GM19239 (cell line): ENCODE data around the gene NSL1.
"Not testable (repeated sequence)": the region's sequence is repeated elsewhere in the genome, so short reads cannot be mapped to it uniquely, and the experiment has no call there.

Source experiments
- DNase-seq: peaks from one replicate; pipeline ENCODE4 v3.0.0; 2011; ENCODE audit warnings: low spot score; ENCODE audit not compliant: insufficient read length
- FAIRE-seq: peaks from 2 replicates; lab custom pipeline; 2011; peaks lifted over from hg19 to GRCh38; lab: Jason Lieb, UNC

NSL1 gene

GRCh38 chr1:212713465-212714136 is 78.0 kb downstream of the NSL1 start:
- no peak for DNase-seq
- FAIRE-seq = no peak

- no peak for FAIRE-seq
These were observed 78.9 kb downstream of the NSL1 start for GRCh38 chr1:212712451-212713303.

GRCh38 chr1:212711974-212712373 is 79.6 kb downstream of the NSL1 start:
- not testable (repeated sequence) for DNase-seq, FAIRE-seq

More at GRCh38 chr1:212712451-212713303, 78.9 kb downstream of the NSL1 start:
- no peak for DNase-seq

- FAIRE-seq (no peak), DNase-seq (no peak)
These were observed 81.0 kb downstream of the NSL1 start for GRCh38 chr1:212710566-212710965.

GRCh38 chr1:212703991-212704564 is 87.5 kb downstream of the NSL1 start:
- no peak for FAIRE-seq

GRCh38 chr1:212702672-212703071 is 88.9 kb downstream of the NSL1 start:
- no peak for FAIRE-seq
- no peak for DNase-seq

More at GRCh38 chr1:212703991-212704564, 87.5 kb downstream of the NSL1 start:
- no peak for DNase-seq

- DNase-seq (no peak), FAIRE-seq (no peak)
These were observed 89.7 kb downstream of the NSL1 start for GRCh38 chr1:212701910-212702309.

GRCh38 chr1:212700892-212701819 is 90.4 kb downstream of the NSL1 start:
- DNase-seq = no peak
- FAIRE-seq = peak; percentile 80

- peak; percentile 31 for FAIRE-seq
- DNase-seq = peak; percentile 34
These were observed 91.2 kb downstream of the NSL1 start for GRCh38 chr1:212700223-212700891.

GRCh38 chr1:212699625-212700222 is 91.9 kb downstream of the NSL1 start, which contains the start of gene BATF3:
Gene BATF3 (minus strand): TSS chr1:212699840. CDS start chr1:212699762, 78 bp downstream.
- DNase-seq = no peak
- FAIRE-seq = no peak

GRCh38 chr1:212699104-212699624 is 92.4 kb downstream of the NSL1 start:
- DNase-seq (peak; percentile 51), FAIRE-seq (no peak)

- FAIRE-seq (peak; percentile 71), DNase-seq (no peak)
These were observed 93.0 kb downstream of the NSL1 start for GRCh38 chr1:212698467-212699103.

GRCh38 chr1:212696721-212697331 is 94.8 kb downstream of the NSL1 start:
- FAIRE-seq (no peak), DNase-seq (no peak)

- FAIRE-seq (no peak), DNase-seq (no peak)
These were observed 98.6 kb downstream of the NSL1 start for GRCh38 chr1:212692774-212693644.

- DNase-seq (no peak), FAIRE-seq (no peak)
These were observed 100.0 kb downstream of the NSL1 start for GRCh38 chr1:212691561-212692071.

GRCh38 chr1:212690816-212691403 is 100.7 kb downstream of the NSL1 start:
- DNase-seq (no peak), FAIRE-seq (no peak)
